Smooth muscle cell of the pulmonary artery (primary cell): ENCODE results near the gene KRTAP19-4. TPM values are rescaled to one million over a fixed set of nuclear protein-coding genes. Genes with fewer than 3 reads are reported as not detected.

Experiments used
- total RNA-seq: library from RNA; depleted of rRNA; stranded (reverse); fragments of >200 nt; gene quantifications from 2 replicates; pipeline ENCODE4 v1.2.3, GENCODE V29; 2014

Gene KRTAP19-4, protein sequence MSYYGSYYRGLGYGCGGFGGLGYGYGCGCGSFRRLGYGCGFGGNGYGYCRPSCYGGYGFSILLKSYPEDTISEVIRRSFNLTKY
- total RNA-seq = not detected in 2 replicates

DNA sequence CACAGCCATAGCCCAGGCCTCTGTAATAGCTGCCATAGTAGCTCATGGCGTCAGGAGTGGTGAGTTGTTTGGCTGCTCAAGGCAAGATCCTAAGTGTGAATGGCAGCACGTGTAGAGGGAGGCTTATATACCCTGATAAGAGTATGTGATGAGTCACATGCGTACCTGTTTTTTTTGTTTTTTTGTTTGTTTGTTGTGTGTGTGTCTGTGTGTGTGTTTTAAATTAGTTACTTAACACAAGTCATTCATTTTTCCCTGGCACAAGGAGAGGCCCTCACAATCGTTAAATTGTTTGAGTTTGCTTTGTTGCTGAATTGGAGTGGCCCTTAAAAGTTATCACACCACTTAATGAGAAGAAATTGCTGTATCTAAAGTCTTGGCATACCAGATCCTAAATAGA is at the start of gene KRTAP19-4:
KRTAP19-4 (minus strand) TSS at position 101 of the 400 bp plus-strand sequence; CDS start at position 46, 55 bp downstream.

DNA sequence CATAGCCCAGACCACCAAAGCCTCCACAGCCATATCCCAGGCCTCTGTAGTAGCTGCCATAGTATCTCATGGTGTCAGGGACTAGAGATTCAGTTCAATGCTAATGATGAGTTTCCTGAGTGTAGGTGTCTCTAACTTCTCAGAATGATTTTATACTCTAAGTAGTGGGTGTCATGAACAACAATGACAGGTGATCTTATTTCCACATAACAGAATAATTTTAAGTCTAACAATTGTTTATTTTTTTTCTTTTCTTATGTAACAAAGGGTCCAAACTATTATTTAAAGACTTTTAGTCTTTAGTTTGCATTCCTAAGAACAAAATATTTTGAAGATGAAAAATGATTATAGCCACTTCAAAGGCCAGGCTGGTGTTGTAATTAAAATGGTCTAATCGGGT is 44.8 kb upstream of the KRTAP19-4 start, which contains the start of gene KRTAP19-6:
KRTAP19-6 (minus strand) TSS at position 101 of the 400 bp plus-strand sequence; CDS start at position 70, 31 bp downstream.

DNA sequence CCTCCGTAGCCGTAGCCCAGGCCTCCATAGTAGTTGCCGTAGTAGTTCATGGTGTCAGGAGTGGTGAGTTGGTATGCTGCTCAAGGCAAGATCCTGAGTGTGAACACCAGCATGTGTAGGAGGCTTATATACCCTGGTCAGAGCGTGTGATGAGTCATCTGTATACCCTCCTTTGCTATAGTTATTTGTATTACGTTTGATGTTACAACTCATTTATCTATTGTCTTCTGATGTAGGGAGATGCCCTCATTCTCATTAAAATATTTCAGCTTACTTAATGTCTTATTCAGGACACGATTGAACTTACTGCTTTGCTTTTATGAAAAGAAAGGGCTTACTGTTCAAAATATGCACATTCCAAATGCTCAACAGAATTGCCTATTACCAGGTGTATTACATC is 5.1 kb upstream of the KRTAP19-4 start, which contains the start of gene KRTAP19-5:
KRTAP19-5 (minus strand) TSS at position 101 of the 400 bp plus-strand sequence; CDS start at position 50, 51 bp downstream.

DNA sequence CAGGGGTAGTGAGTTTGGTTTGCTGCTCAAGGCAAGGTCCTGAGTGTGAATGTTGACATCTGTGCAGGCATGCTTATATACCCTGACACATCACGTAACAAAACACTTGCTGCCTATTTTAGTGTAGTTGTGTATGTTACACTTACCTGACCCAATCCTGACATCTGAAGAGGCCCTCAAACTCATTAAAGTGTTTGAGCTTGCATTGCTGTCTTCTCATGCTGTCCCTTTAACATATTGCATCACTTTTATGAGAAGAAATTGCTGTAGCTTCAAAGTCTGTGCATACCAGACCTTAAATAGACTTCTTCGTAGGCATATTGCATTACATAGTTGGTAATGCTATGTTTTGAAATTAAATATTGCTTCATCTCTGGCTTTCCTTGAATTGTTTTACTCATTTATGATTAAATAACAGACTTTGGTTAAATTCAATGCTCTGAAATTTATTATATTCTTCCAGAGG is 5.0 kb downstream of the KRTAP19-4 start, which contains the start of gene KRTAP19-3:
KRTAP19-3 (minus strand) TSS at position 51 of the 466 bp plus-strand sequence. CDS start 56 bp downstream, outside the sequence.

DNA sequence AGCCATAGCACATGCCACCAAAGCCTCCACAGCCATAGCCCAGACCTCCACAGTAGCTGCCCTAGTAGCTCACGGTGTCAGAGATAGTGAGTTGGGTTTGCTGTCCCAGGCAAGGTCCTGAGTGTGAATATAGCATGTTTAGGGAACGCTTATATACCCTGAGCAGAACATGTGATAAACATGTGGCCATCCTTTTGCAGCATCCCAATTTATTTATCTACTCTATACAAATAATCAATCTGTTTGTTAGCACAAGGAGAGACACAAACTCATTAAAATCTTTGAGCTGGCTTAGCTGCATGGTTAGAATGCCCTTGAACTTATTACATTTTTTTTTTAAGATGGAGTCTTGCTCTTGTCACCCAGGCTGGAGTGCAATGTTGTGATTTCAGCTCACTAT is 9.6 kb downstream of the KRTAP19-4 start, which contains the start of gene KRTAP19-2:
KRTAP19-2 (minus strand) TSS at position 101 of the 400 bp plus-strand sequence; CDS start at position 13, 88 bp downstream.

DNA sequence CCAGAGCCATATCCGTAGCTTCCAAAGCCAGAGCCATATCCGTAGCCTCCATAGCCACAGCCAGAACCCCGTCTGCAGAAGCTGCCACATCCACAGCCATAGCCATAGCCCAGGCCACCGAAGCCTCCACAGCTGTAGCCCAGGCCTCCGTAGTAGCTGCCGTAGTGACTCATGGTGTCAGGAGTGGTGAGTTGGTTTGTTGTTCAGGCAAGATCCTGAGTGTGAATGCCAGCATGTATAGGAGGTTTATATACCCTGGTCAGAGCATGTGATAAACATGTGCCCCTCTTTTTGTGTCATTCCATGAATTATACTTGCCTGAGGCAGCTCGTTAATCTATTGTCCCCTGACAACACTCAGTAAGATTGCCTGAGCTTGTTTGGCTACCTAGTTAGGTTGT is 16.8 kb downstream of the KRTAP19-4 start, which contains the start of gene KRTAP19-1:
KRTAP19-1 (minus strand) TSS at position 223 of the 400 bp plus-strand sequence; CDS start at position 173, 50 bp downstream.

Other genes starting within 250 kb of the KRTAP19-4 start
- not detected in 2 replicates for gene KRTAP24-1, start 214.2 kb downstream of the KRTAP19-4 start, total RNA-seq
- gene KRTAP25-1, start 207.7 kb downstream of the KRTAP19-4 start, total RNA-seq = not detected in 2 replicates
- not detected in 2 replicates for gene KRTAP26-1, start 176.8 kb downstream of the KRTAP19-4 start, total RNA-seq
- gene KRTAP27-1, start 159.5 kb downstream of the KRTAP19-4 start, total RNA-seq = not detected in 2 replicates
- not detected in 2 replicates for gene KRTAP23-1, start 148.6 kb downstream of the KRTAP19-4 start, total RNA-seq
- not detected in 2 replicates for gene KRTAP13-2, start 124.9 kb downstream of the KRTAP19-4 start, total RNA-seq
- not detected in 2 replicates for gene KRTAP13-1, start 101.1 kb downstream of the KRTAP19-4 start, total RNA-seq
- not detected in 2 replicates for gene KRTAP13-3, start 71.2 kb downstream of the KRTAP19-4 start, total RNA-seq
- gene KRTAP13-4, start 66.9 kb downstream of the KRTAP19-4 start, total RNA-seq = not detected in 2 replicates
- gene KRTAP15-1, start 56.9 kb downstream of the KRTAP19-4 start, total RNA-seq = not detected in 2 replicates
- gene KRTAP19-1, start 16.8 kb downstream of the KRTAP19-4 start, total RNA-seq = not detected in 2 replicates
- gene KRTAP19-2, start 9.7 kb downstream of the KRTAP19-4 start, total RNA-seq = not detected in 2 replicates
- gene KRTAP19-3, start 5.2 kb downstream of the KRTAP19-4 start, total RNA-seq = not detected in 2 replicates
- not detected in 2 replicates for gene KRTAP19-5, start 5.0 kb upstream of the KRTAP19-4 start, total RNA-seq
- not detected in 2 replicates for gene KRTAP19-6, start 44.7 kb upstream of the KRTAP19-4 start, total RNA-seq
- not detected in 2 replicates for gene KRTAP19-7, start 64.1 kb upstream of the KRTAP19-4 start, total RNA-seq
- not detected in 2 replicates for gene KRTAP22-2, start 93.2 kb upstream of the KRTAP19-4 start, total RNA-seq
- not detected in 2 replicates for gene KRTAP6-3, start 95.3 kb upstream of the KRTAP19-4 start, total RNA-seq
- not detected in 2 replicates for gene KRTAP6-2, start 101.7 kb upstream of the KRTAP19-4 start, total RNA-seq
- not detected in 2 replicates for gene KRTAP22-1, start 103.9 kb upstream of the KRTAP19-4 start, total RNA-seq
- gene KRTAP6-1, start 116.8 kb upstream of the KRTAP19-4 start, total RNA-seq = not detected in 2 replicates
- not detected in 2 replicates for gene KRTAP20-1, start 119.3 kb upstream of the KRTAP19-4 start, total RNA-seq
- not detected in 2 replicates for gene KRTAP20-4, start 123.5 kb upstream of the KRTAP19-4 start, total RNA-seq
- gene KRTAP20-2, start 138.0 kb upstream of the KRTAP19-4 start, total RNA-seq = not detected in 2 replicates
- not detected in 2 replicates for gene KRTAP20-3, start 145.7 kb upstream of the KRTAP19-4 start, total RNA-seq
- gene KRTAP21-3, start 221.6 kb upstream of the KRTAP19-4 start, total RNA-seq = not detected in 2 replicates